HuH-7 (cell line): ENCODE results near the gene TICAM2.

Experiments
- DNase-seq: peaks from one replicate; pipeline ENCODE4 v3.0.0; 2011; ENCODE audit warnings: low spot score

Gene TICAM2

GRCh38 chr5:115531787-115532367, 70.4 kb downstream of the TICAM2 start:
- no peak for DNase-seq

DNA sequence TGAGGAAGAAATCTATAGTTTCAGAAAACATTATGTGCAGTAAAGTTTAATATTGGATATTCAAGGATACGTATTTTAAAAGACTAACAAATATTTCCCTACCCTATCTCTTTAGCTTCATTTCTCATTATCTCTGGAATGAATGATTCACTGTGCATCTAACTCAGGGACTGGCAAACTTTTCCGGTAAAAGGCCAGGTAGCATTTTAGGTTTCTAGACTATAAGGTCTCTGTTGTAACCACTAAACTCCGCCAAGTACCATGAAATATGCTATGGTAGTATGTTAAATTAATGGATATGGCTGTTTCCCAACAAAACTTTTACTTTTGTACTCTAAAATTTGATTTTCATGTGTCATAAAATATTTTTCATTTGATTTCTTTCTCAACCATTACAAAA, 70.9 kb downstream of the TICAM2 start:
- no peak for DNase-seq

DNA sequence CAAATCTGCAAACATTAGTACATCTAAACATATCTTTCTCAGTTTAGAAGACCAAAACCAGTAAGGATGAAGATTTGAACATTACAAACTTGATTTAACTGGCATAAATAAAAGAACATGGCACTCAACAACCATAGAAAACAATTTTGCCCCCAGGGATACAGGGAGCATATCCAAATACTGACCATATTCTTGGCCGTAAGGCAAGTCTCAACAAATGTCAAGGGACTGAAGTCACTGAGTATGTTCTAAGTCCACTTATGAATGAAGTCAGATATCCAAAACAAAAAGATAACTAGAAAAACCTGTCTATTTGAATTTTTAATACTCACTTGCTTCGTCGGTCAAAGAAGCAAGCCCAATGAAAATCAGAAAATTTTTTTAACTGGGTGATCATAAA, 71.9 kb downstream of the TICAM2 start:
- no peak for DNase-seq
